Body of pancreas (tissue), 4 donors: Measurements from ENCODE around the gene KCNA10.

Experiments
- CTCF ChIP-seq, 7 experiments: fragments of 450-650 bp in 4 of 7; fragments of 200-600 bp in 3 of 7; sonication (generic) in 3 of 7; IDR thresholded peaks; one replicate each; pipeline ENCODE4 v1.5.1; 2016 to 2019; ENCODE audit warnings: antibody characterized with exemption in 7 of 7
- POLR2A ChIP-seq, 3 donors: fragments of 450-650 bp; IDR thresholded peaks; one replicate each; pipeline ENCODE4 v1.6.1; 2016; ENCODE audit warnings: antibody characterized with exemption in 3 of 3, mild to moderate bottlenecking in 2 of 3

- TF ChIP-seq CTCF (IDR thresholded peaks at IDR 0.05) (no peak), POLR2A (IDR thresholded peaks at IDR 0.05) (no peak)
Observed at GRCh38 chr1:110541906-110542395, 23.0 kb upstream of the KCNA10 start.
